Astrocyte (in vitro differentiated cells and primary cell): Measurements from ENCODE around the gene MPST.

Source experiments
- CTCF ChIP-seq: IDR thresholded peaks from 2 replicates; pipeline ENCODE4 v1.5.1; 2011; ENCODE audit warnings: low read depth, mild to moderate bottlenecking, inconsistent platforms, low read length, moderate library complexity; ENCODE audit not compliant: insufficient read depth
- EZH2 ChIP-seq: IDR thresholded peaks from 2 replicates; pipeline ENCODE4 v1.6.1; 2012; ENCODE audit warnings: mild to moderate bottlenecking, low read length, inconsistent platforms; ENCODE audit not compliant: insufficient read depth

- TF ChIP-seq CTCF (no peak), EZH2 (no peak)
Measured at GRCh38 chr22:37025500-37026070, 6.0 kb downstream of the MPST start.
